K562 (cell line): ENCODE data around the gene MYOZ3. TPM values are rescaled to one million over a fixed set of nuclear protein-coding genes. Genes with fewer than 3 reads are reported as not detected.
A peak's percentile ranks its signal among the peaks of the same experiment; 100 is the strongest.

Source experiments
- ATF7 ChIP-seq: fragments of 450-650 bp; IDR thresholded peaks from 2 replicates; pipeline ENCODE4 v1.7.1; 2014; ENCODE audit warnings: mild to moderate bottlenecking, moderate library complexity
- CXXC5 ChIP-seq: fragments of 250-450 bp; sonication (Bioruptor Pico); IDR thresholded peaks from 2 replicates; pipeline ENCODE4 v1.8.0; 2022; ENCODE audit warnings: inconsistent platforms, mild to moderate bottlenecking, moderate library complexity
- ESRRB ChIP-seq: fragments of 250-450 bp; sonication (Bioruptor Pico); IDR thresholded peaks from 2 replicates; pipeline ENCODE4 v1.5.0; 2020; ENCODE audit warnings: mild to moderate bottlenecking, moderate library complexity, borderline replicate concordance
- ETV1 ChIP-seq: fragments of 450-650 bp; conservative IDR thresholded peaks from 2 replicates; pipeline ENCODE4 v1.6.1; 2016; ENCODE audit warnings: missing genetic modification characterization, control low read depth, low read depth, missing compliant biosample characterization
- FOSL1 ChIP-seq: fragments of 200-800 bp; sonication (Bioruptor generic); conservative IDR thresholded peaks from 2 replicates; pipeline ENCODE4 v1.6.1; 2016; ENCODE audit warnings: missing genetic modification characterization, missing compliant biosample characterization
- HDAC2 ChIP-seq: fragments of 450-650 bp; IDR thresholded peaks from 2 replicates; pipeline ENCODE4 v1.6.1; 2016; ENCODE audit warnings: mild to moderate bottlenecking
- HDAC8 ChIP-seq: fragments of 450-650 bp; IDR thresholded peaks from 2 replicates; pipeline ENCODE4 v1.6.1; 2016; ENCODE audit warnings: mild to moderate bottlenecking, missing genetic modification characterization, moderate library complexity, missing compliant biosample characterization
- KAT2B ChIP-seq: IDR thresholded peaks from one replicate; pipeline ENCODE4 v1.6.1; 2012; ENCODE audit warnings: low read depth, mild to moderate bottlenecking, control low read depth, inconsistent platforms, low read length, moderate library complexity
- MAFF ChIP-seq: IDR thresholded peaks from 2 replicates; pipeline ENCODE4 v1.6.1; 2012; ENCODE audit warnings: low read length, improper control_type of control experiment
- NR3C1 ChIP-seq: sonication (generic); formaldehyde crosslinking; IDR thresholded peaks from 2 replicates; pipeline ENCODE4 v1.8.1; 2022; ENCODE audit warnings: missing genetic modification reagents
- RNF2 ChIP-seq: sonication (generic); IDR thresholded peaks from 2 replicates; pipeline ENCODE4 v1.6.1; 2016
- TAF15 ChIP-seq: fragments of 200-400 bp; formaldehyde crosslinking; IDR thresholded peaks from 2 replicates; pipeline ENCODE4 v1.6.1; 2017; ENCODE audit warnings: mild to moderate bottlenecking, low read depth, low read length, moderate library complexity
- TBL1XR1 ChIP-seq, 2 experiments: IDR thresholded peaks; 2 replicates each; pipeline ENCODE4 v1.6.1; 2012; ENCODE audit warnings: improper control_type of control experiment in 2 of 2, low read length in 2 of 2, mild to moderate bottlenecking in 1 of 2
- TEAD1 ChIP-seq, 2 experiments: fragments of 450-650 bp in 1 of 2; sonication (generic) in 1 of 2; formaldehyde crosslinking; IDR thresholded peaks; 2 replicates each; pipeline versions ENCODE4 v1.4.0 to v1.8.0; 2020 to 2022; ENCODE audit warnings: mild to moderate bottlenecking in 2 of 2, missing genetic modification reagents in 1 of 2
- TOE1 ChIP-seq, 2 experiments: fragments of 450-650 bp in 1 of 2; sonication (generic) in 1 of 2; formaldehyde crosslinking in 1 of 2; IDR thresholded peaks; 2 replicates each; pipeline versions ENCODE4 v1.7.1 to v1.8.0; 2016 to 2022; ENCODE audit warnings: borderline replicate concordance in 2 of 2, mild to moderate bottlenecking in 2 of 2, antibody characterized with exemption in 1 of 2, inconsistent platforms in 1 of 2, low read depth in 1 of 2, missing genetic modification reagents in 1 of 2, moderate library complexity in 1 of 2
- USF2 ChIP-seq: sonication (generic); formaldehyde crosslinking; IDR thresholded peaks from 2 replicates; pipeline ENCODE4 v1.5.0; 2020; ENCODE audit warnings: missing genetic modification reagents
- ZNF121 ChIP-seq: sonication (generic); formaldehyde crosslinking; conservative IDR thresholded peaks from 2 replicates; pipeline ENCODE4 v1.8.0; 2022; ENCODE audit warnings: missing genetic modification reagents
- ZNF175 ChIP-seq: fragments of 200-800 bp; sonication (Bioruptor generic); IDR thresholded peaks from 2 replicates; pipeline ENCODE4 v1.6.1; 2016; ENCODE audit warnings: low read depth, mild to moderate bottlenecking, missing genetic modification characterization, missing compliant biosample characterization
- ZNF263 ChIP-seq: sonication (generic); formaldehyde crosslinking; IDR thresholded peaks from 2 replicates; pipeline ENCODE4 v1.8.0; 2022; ENCODE audit warnings: mild to moderate bottlenecking, missing genetic modification reagents, borderline replicate concordance
- polyA plus RNA-seq, 8 experiments: library from polyadenylated mRNA; depleted of rRNA in 4 of 8; stranded (reverse) in 5 of 8; unstranded in 3 of 8; fragments of >200 nt; fragmentation: Nextera tagmentation in 2 of 8; fragmentation: Illumina TruSeq in 1 of 8; extraction: Ambion mirVana in 2 of 8; extraction: Trizol in 1 of 8; gene quantifications; 2 replicates each; pipeline versions ENCODE4 v1.2.1 to v1.2.3, GENCODE V29; 2011 to 2014; ENCODE audit warnings: inconsistent platforms in 1 of 8, missing spikeins in 1 of 8
- total RNA-seq, 7 experiments: library from RNA; depleted of rRNA in 6 of 7; stranded (reverse); fragments of >200 nt in 6 of 7; fragmentation: Illumina TruSeq in 2 of 7; extraction: Trizol in 2 of 7; gene quantifications; 2 replicates each; pipeline versions ENCODE4 v1.2.1 to v1.2.3, GENCODE V29; 2011 to 2021; ENCODE audit warnings: low replicate concordance in 1 of 7
- TF ChIP-seq, protein P1 (sequence below): fragments of 250-450 bp; sonication (Bioruptor Pico); IDR thresholded peaks from 2 replicates; pipeline ENCODE4 v1.4.0; 2020; ENCODE audit warnings: mild to moderate bottlenecking, moderate library complexity, borderline replicate concordance
- TF ChIP-seq, protein P2 (sequence below): fragments of 450-650 bp; IDR thresholded peaks from 2 replicates; pipeline ENCODE4 v1.6.1; 2018; ENCODE audit not compliant: partially characterized antibody

MYOZ3 gene
- total and polyA plus RNA-seq, 9 of the 15 experiments (the other 6 are each of a cell fraction or from before 2014, with no cell fraction given) = not detected

DNA sequence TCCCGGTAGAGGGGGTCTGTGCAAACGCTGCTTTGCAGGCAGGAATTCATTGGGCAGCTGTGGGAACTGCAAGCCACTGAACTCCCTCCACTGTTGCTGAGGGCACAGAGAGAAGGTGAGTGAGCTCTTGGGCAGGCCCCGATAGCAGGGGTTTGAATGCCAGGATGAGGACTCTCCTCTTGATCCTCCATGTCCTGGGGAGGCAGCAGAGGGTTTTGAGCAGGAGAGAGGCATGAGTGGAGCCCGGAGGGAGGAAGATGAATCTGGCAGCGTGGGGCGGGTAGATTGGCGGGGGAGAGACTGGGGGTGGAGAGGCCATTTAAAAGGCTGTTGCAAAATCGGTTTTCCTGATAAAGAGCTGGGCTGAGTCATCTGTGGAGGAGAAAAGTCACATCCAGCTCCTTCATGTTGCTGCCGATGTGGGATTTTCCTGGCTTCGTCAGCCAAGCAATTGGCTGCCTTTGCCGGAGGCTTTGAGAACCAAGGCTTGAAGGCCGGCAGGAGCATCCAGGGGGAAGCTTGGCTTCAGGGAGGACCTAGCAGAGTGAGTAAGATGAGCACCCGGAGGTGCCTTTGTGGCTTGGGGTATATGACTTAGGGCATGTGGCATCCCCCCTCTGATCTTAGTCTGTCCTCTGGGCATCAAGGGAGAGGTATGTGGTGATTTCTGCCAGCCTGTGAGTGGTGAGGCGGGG, 20.6 kb upstream of the MYOZ3 start, which contains the start of gene SYNPO (continued):
- TF ChIP-seq, protein P1, sequence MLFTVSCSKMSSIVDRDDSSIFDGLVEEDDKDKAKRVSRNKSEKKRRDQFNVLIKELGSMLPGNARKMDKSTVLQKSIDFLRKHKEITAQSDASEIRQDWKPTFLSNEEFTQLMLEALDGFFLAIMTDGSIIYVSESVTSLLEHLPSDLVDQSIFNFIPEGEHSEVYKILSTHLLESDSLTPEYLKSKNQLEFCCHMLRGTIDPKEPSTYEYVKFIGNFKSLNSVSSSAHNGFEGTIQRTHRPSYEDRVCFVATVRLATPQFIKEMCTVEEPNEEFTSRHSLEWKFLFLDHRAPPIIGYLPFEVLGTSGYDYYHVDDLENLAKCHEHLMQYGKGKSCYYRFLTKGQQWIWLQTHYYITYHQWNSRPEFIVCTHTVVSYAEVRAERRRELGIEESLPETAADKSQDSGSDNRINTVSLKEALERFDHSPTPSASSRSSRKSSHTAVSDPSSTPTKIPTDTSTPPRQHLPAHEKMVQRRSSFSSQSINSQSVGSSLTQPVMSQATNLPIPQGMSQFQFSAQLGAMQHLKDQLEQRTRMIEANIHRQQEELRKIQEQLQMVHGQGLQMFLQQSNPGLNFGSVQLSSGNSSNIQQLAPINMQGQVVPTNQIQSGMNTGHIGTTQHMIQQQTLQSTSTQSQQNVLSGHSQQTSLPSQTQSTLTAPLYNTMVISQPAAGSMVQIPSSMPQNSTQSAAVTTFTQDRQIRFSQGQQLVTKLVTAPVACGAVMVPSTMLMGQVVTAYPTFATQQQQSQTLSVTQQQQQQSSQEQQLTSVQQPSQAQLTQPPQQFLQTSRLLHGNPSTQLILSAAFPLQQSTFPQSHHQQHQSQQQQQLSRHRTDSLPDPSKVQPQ (CRISPR knock-in tag) = no peak
- no peak for TF ChIP-seq NR3C1 (CRISPR knock-in tag)
- no peak for TF ChIP-seq ETV1 (tag)
- TF ChIP-seq, protein P2, sequence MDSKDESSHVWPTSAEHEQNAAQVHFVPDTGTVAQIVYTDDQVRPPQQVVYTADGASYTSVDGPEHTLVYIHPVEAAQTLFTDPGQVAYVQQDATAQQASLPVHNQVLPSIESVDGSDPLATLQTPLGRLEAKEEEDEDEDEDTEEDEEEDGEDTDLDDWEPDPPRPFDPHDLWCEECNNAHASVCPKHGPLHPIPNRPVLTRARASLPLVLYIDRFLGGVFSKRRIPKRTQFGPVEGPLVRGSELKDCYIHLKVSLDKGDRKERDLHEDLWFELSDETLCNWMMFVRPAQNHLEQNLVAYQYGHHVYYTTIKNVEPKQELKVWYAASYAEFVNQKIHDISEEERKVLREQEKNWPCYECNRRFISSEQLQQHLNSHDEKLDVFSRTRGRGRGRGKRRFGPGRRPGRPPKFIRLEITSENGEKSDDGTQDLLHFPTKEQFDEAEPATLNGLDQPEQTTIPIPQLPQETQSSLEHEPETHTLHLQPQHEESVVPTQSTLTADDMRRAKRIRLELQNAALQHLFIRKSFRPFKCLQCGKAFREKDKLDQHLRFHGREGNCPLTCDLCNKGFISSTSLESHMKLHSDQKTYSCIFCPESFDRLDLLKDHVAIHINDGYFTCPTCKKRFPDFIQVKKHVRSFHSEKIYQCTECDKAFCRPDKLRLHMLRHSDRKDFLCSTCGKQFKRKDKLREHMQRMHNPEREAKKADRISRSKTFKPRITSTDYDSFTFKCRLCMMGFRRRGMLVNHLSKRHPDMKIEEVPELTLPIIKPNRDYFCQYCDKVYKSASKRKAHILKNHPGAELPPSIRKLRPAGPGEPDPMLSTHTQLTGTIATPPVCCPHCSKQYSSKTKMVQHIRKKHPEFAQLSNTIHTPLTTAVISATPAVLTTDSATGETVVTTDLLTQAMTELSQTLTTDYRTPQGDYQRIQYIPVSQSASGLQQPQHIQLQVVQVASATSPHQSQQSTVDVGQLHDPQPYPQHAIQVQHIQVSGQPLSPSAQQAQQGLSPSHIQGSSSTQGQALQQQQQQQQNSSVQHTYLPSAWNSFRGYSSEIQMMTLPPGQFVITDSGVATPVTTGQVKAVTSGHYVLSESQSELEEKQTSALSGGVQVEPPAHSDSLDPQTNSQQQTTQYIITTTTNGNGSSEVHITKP = peak; percentile 25
- 0 out of 2 replicates have a peak, but pooled peaks have one; percentile 23 for TF ChIP-seq CXXC5 (CRISPR knock-in tag)
- TF ChIP-seq ESRRB (CRISPR knock-in tag) = no peak
- TF ChIP-seq ZNF175 (CRISPR knock-in tag) = no peak
- peak; percentile 27; the same call in 1 of the 2 replicates for TF ChIP-seq MAFF
- TF ChIP-seq USF2 (CRISPR knock-in tag) = no peak
- TF ChIP-seq ZNF121 (CRISPR knock-in tag) = no peak
- no peak for TF ChIP-seq HDAC8 (tag)
- peak; percentile 94 for TF ChIP-seq FOSL1
- no peak for TF ChIP-seq KAT2B
- TF ChIP-seq RNF2 = 0 out of 2 replicates have a peak, but pooled peaks have one; percentile 39
- TF ChIP-seq HDAC2 = peak; percentile 75; the same call in 1 of the 2 replicates
- peak in 1 of 2 experiments; percentile 60; a peak in 2 of 4 replicates for TF ChIP-seq TBL1XR1 (IDR thresholded peaks at IDR 0.05; ENCODE audit: low read length in 2 of 2)
- peak; percentile 43; the same call in 1 of the 2 replicates for TF ChIP-seq ZNF263 (CRISPR knock-in tag)
- TF ChIP-seq TEAD1 (CRISPR knock-in tag; IDR thresholded peaks at IDR 0.05) = no peak
- TF ChIP-seq ATF7 = 0 out of 2 replicates have a peak, but pooled peaks have one; percentile 21
- no peak; the same call in 1 of the 2 replicates for TF ChIP-seq TOE1 (IDR thresholded peaks at IDR 0.05; ENCODE audit: borderline replicate concordance)
- no peak for TF ChIP-seq TOE1 (CRISPR knock-in tag; IDR thresholded peaks at IDR 0.05; ENCODE audit: borderline replicate concordance, low read depth)
- no peak for TF ChIP-seq TAF15
